Suppressor macrophage treated with lipopolysaccharide for 4 hours (primary cell): ENCODE data around the gene ST3GAL3.

ENCODE experiments used
- DNase-seq: peaks from one replicate; pipeline ENCODE4 v3.0.0-alpha.2; 2020

ST3GAL3 gene

DNA sequence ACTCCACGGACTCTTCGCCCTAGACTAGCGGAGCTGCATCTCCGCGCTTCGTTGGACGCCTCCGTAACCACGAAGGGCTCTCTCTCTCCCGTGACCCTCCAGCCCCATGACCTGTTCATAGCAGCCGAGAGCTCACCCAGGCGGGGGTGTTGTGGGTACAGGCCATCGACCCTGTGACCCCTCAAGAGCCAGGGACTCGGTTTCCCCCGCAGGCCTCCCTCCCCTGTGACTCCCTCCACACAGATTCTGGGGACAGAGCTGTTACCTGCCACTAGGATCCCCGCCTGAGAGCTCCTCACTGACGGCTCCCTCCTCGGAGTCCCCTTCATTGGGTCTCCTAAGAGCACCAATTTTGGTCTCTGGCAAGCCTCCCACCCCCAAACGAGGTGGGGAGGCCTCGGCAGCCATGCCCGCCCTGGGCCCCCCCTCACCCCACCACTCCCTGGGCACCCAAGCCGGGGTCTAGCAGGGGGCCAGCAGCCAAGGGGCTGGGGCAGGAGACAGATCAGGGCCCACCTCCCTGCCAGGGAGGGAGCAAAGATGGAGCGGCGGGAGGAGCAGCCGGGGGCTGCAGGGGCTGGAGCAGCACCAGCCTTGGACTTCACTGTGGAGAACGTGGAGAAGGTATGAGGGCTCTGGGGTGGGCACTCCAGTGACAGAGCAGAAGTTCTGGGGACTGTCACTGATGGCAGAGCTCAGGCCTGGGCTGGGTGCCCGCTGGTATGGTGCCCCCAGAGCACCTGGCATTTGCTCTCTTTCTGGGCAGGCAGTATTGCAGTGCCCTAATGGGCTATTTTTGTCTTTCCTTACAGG, 239.9 kb downstream of the ST3GAL3 start:
- DNase-seq: no peak

DNA sequence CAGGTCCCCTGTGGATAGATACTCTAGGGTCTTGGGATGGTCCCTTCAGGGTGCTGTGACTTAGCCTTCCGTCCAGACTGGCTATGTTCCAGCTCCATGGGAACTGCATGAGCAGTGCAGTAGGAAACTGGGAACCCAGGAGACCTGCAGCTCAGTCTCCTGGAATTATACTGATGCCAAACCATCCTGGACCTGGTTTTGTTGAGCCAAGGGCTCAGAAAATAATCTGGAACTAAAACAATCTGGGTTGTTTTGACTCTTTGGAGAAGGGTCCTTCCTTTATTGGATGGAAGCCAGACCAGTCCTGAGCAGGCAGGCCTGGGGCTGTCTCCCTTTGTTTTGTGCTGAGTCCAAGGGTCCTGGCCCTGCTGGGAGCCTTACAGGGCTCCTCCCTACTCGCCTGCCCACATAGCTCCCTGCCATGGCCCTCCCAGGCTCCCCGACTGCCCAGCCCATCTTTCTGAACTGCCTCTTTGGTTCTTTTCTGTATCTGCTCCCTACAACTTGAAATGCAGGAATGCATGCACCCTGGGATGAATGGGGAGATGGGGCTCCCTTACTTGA, 240.6 kb downstream of the ST3GAL3 start:
- no peak for DNase-seq

DNA sequence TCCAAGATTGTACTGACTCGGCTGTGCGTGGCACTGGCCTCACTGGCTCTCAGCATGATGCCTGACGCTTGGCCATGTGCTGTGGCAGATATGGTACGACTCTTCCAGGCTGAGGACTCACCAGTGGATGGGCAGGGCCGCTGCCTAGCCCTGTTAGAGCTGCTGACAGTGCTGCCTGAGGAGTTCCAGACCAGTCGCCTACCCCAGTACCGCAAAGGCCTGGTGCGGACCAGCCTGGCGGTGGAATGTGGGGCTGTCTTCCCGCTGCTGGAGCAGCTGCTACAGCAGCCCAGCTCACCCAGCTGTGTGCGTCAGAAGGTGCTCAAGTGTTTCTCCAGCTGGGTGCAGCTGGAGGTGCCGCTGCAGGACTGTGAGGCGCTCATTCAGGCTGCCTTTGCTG, 242.3 kb downstream of the ST3GAL3 start:
- DNase-seq: no peak

DNA sequence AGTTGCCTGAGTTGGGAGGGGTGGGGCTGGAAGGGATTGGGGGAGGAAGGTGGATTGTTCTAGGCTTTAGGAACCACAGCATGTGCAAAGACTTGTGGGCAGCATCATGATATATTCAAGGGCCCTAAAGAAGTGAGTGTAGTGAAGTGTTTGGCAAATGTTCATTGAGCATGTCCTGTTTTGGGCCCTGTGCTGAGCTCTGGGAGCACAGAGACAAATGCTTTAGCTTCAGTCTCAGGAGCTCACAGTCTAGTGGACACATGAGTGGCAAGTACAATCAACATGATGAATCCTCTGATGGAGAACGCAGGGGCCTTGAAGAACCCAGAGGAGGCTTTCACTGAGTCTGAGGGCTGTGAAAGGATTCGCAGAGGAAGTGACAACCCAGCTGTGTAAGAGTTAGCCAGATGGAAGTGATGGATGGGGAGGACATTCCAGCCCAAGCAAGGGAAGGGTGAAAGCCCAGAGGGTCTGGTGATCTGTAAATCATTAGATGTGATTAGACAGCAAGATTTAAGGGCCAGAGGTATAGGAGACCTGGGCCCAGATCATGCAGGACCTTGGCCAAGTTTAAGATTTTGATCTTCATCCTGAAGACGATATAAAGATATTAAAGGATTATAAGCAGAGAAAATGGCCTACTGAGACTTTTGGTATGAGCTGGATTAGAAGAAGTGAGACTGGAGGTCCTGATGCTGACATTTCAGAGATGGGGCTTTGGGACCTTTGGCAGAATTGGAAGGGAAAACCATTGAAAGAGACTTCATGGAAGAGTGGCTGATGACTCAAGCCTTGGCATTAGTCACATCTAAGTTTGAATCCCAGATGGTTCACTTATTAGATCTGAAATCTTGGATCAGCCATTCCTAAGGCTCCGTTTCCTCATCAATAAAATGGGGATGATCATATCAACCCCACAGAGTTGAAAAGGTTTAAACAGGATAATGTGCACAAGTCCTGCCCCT, 244.0 kb downstream of the ST3GAL3 start:
- DNase-seq: no peak

DNA sequence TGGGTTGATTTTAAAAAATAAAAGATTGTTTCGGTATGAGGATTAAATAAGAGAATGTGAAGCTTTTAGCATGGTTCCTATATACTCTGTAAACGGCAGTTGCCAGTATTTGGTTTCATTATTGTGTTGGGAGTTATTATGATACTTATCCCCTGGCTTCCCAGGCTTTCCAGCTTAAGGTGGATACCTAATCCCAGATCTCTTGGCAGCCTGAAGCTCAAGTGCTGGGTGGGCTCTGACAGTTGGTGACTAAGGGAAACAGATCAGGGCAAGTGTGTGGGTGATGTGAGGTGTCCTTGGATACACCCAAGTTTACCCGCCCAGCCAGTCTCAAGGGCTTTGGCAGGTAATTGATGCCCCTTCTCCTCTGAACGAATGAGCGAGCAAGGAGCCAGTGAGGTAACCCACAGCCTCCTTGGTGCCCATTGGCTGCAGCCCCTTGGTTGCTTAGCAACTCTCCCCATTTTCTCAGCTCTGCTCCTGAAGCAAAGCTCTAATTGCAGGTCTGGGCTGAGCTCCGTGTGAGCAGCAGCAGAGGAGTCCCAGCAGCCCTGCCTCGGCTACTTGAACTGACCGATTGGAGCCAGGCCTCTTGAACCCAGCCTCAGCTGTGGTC, 245.5 kb downstream of the ST3GAL3 start:
- DNase-seq: no peak

DNA sequence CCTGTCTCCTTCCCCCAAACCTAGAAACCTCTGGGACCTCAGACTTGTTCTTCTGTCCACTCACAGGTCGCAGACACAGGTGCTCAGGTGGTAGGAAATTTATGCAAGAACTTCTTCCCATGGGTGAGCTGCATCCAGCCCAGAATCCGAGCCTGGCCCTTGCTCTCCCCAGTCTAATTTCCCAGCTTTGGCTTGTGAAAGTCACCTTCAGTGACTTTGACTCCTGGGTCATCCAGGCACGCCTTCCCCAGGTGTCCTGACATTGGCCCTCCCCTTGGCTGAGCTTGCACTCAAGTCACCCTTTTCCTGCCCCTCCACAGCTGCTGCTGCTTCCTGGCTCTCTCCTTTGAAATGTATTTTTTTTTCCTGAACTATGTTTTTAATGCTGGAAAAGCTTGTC, 246.0 kb downstream of the ST3GAL3 start:
- DNase-seq: no peak

DNA sequence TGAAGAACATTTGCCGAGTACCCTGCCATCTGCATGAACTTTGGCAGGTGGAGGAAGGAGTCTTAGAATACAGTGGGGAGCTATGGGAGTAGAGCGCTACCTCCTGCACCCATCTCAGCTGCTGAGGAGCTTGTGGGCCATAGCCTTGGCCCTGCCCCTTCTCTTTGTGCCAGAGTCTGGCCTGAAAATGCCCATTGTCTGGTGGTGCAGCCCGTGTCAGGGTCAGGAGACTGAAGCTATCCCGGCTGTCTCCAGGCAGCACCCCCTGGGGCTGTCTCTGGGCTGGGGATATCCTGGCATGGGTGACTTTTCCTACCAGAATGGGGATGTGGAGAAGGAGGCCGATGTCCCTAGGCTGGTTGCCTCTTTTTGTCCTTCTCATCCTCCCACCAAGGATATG, 246.7 kb downstream of the ST3GAL3 start:
- no peak for DNase-seq

DNA sequence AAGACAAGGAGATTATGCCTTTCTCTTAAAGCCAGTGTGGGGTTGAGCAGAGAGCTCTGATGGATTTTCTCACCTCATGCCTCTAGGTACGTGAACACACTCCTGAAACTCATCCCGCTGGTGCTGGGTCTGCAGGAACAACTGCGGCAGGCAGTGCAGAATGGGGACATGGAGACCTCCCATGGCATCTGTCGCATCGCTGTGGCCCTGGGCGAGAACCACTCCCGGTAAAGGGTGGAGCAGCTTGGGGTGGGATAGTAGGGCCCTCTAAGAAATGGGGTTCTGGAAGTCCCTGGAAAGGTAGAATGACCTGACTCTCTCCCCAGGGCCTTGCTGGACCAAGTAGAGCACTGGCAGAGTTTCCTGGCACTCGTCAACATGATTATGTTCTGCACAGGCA, 248.9 kb downstream of the ST3GAL3 start:
- no peak for DNase-seq

DNA sequence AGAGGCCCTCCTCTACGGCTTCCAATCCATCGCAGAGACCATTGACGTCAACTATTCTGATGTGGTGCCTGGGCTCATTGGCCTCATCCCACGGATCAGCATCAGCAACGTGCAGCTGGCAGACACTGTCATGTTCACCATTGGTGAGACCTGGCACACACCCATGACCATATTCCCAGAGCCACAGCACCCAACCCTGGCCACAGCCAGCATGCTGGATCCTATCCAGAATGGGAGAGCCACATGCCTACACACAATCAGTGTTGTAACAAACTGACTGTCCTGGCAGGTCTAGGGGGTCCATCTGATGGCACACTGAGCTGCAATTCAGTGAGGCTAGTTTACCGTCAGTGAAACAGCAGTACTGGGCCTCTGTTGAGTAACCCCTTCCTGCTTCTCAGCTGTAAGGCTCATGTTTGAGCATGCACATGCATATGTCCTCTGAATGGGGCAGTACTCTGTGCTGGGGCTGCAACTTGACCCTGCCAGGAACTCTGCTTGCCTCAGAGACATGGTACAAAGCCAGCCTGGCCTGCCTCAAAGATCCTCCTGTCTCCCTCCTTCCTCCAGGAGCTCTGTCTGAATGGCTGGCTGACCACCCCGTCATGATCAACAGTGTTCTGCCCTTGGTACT, 250.2 kb downstream of the ST3GAL3 start:
- no peak for DNase-seq

DNA sequence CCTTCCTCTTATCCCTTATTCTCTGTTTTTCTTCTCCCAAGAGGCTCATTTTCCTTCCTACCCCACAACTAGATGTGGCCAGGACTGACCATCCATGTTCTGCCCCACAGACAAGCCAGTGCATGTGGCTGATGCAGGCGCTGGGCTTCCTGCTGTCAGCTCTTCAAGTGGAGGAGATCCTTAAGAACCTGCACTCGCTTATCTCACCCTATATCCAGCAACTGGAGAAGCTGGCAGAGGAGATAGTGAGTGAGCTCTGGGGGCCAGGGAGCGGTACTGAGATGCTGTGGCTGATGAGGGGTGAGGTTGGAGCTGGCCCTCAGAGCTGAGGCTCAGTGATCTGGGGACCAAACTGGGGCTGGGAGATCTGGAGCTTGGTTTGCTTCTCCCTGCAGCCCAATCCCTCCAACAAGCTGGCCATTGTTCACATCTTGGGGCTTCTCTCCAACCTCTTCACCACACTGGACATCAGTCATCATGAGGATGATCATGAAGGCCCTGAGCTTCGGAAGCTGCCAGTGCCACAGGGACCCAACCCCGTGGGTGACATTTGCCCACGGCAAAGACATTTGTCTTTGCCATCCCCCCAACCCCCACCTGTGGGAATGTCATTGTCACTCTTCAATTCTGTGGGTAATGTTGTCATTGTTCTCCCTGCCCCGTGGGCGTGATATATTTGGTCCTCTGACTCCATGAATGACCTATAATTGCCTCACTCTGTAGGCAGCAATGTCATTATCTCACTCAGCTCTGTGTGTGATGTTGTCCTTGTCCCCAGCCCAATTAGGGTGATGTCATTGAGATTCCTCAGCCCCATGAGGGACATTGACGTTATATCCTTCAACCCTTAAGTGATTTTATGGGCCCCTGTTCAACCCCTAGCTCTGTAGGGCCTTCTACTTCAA, 251.3 kb downstream of the ST3GAL3 start:
- no peak for DNase-seq

DNA sequence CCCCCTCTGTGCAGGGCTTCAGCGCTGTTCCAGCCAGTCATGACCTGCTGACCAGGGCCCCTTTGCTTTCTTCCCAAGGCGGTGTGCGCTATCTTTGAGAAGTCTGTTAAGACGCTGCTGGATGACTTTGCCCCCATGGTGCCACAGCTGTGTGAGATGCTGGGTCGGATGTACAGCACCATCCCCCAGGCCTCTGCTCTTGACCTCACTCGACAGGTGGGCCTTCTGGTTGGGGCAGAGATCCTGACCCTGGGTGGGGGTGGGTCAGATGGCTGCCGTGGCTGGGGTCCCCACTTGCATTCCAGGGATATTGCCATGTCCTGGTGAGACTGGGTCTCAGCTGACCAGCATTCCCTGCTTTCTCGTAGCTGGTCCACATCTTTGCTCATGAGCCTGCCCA, 253.5 kb downstream of the ST3GAL3 start:
- DNase-seq: no peak

DNA sequence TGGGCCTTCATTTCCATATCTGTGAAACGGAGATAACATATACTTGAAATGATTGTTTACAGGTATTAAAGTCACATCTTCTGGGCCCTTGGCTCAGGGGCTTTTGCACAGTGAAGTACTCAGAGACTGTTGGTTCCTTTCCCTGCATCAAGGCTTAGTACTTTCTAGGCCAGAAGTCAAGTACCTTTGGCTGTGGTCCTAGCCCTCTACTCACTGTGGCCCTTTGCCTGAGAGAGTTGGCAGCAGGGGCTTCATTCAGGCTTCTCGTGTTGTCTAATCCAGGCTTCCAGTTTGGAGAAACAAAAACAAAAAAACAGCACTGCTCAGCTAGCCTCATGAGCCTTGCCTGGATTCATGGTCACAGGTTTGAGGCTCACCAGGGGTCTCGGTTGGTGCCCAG, 254.4 kb downstream of the ST3GAL3 start:
- DNase-seq: no peak

DNA sequence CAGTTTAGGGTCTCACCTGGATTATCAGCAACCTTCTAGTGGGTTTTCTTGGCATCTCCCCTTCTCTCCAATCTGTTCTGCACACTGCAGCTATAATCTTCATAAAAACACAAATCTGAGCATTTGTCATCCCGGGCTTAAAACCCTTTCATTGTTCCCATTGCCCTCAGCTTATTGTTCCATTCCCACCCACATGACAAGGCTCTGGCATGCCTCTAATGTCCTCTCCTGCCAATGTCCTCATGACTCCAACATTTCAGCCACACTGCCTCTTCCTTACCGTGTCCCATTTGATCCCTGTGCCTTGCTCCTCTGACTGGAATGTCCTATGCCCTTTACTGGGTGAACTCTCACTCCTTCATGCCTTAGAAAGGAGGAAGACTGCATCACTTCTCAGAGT, 255.0 kb downstream of the ST3GAL3 start:
- no peak for DNase-seq

DNA sequence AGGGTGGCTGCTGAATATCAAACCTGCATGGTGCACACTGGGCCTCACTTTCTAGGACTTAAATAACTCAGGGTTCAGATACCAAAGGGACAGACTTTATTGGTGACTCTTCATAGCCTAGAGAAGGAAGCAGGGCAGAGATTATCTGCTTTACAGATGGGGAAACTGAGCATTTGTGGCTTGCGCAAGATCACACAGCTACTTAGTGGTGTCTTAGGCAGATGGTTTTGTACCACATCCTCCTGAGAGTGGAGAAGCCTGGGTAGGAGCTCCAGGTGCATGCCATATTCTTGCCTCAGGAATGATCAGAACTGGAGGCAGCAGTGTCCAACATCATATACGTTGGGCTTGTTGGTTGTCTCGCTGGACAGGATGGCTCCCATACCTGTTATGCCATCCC, 255.7 kb downstream of the ST3GAL3 start:
- no peak for DNase-seq

DNA sequence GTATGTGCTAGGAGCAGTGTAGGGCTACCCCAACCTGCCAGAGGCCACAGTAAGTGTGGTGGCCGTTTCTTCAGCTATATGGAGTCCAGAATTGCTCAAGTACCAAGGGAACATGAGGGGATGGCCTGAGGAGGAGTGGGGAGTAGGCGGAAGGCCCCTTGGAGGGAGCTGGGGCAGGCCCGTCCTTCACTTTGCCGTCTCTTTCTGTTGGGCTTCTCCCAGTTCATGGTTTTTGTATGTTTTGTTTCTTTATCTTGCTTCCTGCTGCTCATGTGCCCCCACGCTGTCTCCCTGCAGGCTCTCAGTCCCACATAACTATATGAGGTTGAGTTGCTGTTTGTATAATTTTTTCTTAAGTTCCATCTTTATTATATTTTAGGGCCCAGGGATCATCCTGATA, 256.6 kb downstream of the ST3GAL3 start:
- no peak for DNase-seq

DNA sequence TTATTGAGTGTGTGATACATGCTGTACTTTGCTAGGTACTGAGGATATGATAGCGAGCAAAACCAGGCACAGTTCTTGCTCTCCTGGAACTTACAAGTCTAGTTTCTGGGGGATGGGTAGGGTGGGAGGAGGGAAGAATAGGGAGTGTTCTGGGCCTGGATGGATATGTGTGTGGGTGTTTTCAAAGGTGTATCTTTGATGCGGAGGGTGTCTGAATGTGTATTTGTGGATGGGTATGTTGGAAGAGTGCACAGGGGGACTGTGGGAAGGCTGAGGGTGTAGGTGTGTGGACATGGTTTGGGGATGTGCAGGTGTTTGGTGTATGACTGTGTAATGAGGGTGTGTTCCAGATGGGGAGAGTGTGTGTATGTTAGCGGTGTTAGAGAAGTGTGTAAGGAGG, 258.0 kb downstream of the ST3GAL3 start:
- no peak for DNase-seq

DNA sequence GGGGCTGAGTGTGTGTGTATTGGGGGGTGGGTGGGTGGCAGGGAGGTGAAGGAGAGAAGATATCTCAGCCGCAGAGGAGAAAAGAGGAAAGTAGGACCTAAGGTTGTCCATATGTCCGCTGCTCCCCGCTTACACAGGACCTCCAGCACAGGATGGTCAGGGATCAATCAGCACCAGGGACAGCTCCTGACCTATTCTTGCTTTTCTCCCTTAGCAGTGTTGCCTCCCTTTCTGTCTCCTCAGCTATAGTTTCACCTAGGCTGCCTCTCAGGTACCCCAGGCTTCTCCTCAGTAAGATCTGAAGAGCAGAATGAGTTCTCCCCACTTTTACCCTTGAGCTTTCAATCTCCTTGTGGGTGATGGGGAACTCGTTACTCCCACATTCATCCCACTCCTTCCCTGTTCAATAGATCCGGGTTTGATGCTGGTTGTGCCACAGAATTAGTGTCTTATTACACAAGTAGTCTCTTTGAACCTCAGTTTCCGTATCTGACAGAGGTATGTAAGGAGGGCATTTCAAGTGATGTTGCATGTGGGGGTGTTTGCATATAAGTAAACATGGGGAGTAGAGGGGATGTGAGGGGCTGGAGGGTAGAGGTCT, 261.1 kb downstream of the ST3GAL3 start:
- DNase-seq: no peak

DNA sequence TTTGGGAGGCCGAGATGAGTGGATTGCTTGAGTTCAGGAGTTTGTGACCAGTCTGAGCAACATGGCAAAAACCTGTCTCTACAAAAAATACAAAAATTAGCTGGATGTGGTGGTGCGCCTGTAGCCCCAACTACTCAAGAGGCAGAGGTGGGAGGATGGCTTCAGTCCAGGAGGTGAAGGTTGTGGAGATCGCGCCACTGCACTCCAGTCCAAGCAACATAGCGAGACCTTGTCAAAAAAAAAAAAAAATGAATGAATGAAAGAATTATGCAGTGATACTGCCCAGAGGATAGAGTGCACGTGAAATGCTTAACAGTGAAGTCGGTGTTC, 262.0 kb downstream of the ST3GAL3 start:
- no peak for DNase-seq

DNA sequence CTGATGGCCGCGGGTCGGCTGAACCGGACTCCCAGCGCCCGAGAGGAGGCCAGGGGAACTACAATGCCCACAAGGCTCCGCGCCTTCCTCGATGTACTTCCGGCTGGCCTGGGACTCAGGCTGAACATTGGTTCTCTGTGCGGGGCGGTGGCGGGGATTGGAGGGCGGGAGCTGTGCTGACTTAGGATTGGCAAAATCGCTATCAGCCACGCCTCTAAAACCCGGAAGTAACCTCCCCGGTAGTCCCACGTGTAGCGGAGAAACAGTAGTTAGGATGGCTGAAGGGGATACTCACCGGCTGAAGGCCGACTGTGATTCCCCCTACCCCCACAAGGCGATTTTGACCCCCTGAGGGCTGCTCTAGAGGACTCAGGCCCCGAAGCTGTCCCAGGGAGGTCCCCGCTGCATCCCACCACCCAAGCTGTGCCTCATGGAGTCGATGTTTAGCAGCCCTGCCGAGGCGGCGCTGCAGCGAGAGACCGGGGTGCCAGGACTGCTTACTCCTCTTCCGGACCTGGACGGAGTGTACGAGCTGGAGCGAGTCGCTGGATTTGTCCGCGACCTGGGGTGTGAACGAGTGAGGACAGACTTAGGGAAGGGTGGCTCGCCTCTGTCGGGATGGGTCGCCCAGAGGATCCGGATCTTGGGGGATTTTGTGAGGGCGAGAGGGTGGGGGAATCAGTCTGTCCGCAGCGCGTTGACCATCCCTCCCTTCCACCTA, 262.6 kb downstream of the ST3GAL3 start, which contains the start of gene DPH2:
Gene DPH2 (plus strand): TSS at position 265 of the 721 bp plus-strand sequence. CDS start 166 bp downstream, at position 431.
- DNase-seq: peak; percentile 98

DNA sequence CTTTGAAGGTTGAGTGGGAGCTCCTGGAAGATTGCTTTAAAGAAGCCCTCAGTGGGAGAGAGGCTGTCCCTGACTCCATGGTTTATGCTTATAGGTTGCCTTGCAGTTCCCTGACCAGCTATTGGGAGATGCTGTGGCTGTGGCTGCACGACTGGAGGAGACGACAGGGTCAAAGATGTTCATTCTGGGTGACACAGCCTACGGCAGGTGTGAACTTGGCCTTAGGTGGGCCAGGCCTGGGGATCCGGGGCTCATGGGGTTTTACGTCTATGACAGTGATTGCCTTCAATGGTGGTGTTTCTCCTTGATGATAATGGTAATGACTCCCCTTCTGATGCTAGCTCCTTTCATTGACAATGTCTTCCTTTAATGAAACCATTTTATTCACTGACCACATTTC, 263.2 kb downstream of the ST3GAL3 start:
- no peak for DNase-seq

DNA sequence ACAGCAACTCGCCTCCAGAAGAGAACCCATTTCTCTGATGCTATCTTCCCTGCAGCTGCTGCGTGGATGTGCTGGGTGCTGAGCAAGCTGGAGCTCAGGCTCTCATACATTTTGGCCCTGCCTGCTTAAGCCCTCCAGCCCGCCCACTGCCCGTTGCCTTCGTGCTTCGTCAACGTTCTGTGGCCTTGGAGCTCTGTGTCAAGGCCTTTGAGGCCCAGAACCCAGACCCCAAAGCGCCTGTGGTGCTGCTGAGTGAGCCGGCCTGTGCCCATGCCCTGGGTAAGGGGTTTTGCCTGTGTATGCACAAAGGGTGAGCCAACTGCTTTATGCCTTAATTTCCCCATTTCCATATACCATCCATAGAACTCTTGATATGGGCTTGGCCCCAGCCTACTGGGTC, 263.6 kb downstream of the ST3GAL3 start:
- no peak for DNase-seq
